SK-N-SH (cell line): ENCODE results near the gene KRT36. TPM values are rescaled to one million over a fixed set of nuclear protein-coding genes. Genes with fewer than 3 reads are reported as not detected.
A peak's percentile ranks its signal among the peaks of the same experiment; 100 is the strongest.

Experiments used
- CTCF ChIA-PET: fragments of 300-600, 350-600 bp; formaldehyde crosslinking; extraction: SDS; loops from one replicate; lab custom pipeline; 2021; lab: Yijun Ruan, JAX
- POLR2A ChIA-PET: fragments of 350-600 bp; sonication (Branson Sonifier 250); formaldehyde crosslinking; extraction: SDS; loops from one replicate; lab custom pipeline; 2020; ENCODE audit warnings: antibody characterized with exemption, inconsistent platforms; lab: Yijun Ruan, JAX
- DNase-seq: peaks from one replicate; pipeline ENCODE4 v3.0.0; 2012
- H2AFZ ChIP-seq: fragments of 200-600 bp; sonication (generic); 2 replicates; pipeline ENCODE4 v1.8.1; 2016; ENCODE audit warnings: antibody characterized with exemption, mild to moderate bottlenecking, low read depth
- H3F3A ChIP-seq: fragments of 200-600 bp; sonication (generic); replicated peaks from 2 replicates; pipeline ENCODE3; 2016; ENCODE audit warnings: antibody characterized with exemption, mild to moderate bottlenecking; ENCODE audit not compliant: insufficient read depth
- H3K27ac ChIP-seq, 2 experiments: fragments of 200-500 bp in 1 of 2; fragments of 200-600 bp in 1 of 2; sonication (Bioruptor generic) in 1 of 2; sonication (generic), shearing (Covaris generic) in 1 of 2; 2 replicates each; pipeline versions ENCODE4 v1.5.1 to v1.6.1; 2014 to 2016; ENCODE audit warnings: low read depth in 2 of 2, inconsistent platforms in 1 of 2, low read length in 1 of 2, mild to moderate bottlenecking in 1 of 2, mixed read lengths in 1 of 2
- H3K27me3 ChIP-seq: fragments of 200-600 bp; sonication (generic), shearing (Covaris generic); 2 replicates; pipeline ENCODE4 v1.6.1; 2016; ENCODE audit warnings: mixed run types; ENCODE audit not compliant: insufficient read depth
- H3K36me3 ChIP-seq, 2 experiments: fragments of 200-500 bp in 1 of 2; fragments of 200-600 bp in 1 of 2; sonication (Bioruptor generic) in 1 of 2; sonication (generic) in 1 of 2; replicated peaks in 1 of 2; 2 replicates each; pipeline versions ENCODE3 to v1.5.1; 2014 to 2016; ENCODE audit warnings: low read length in 1 of 2, mild to moderate bottlenecking in 1 of 2; ENCODE audit not compliant: insufficient read depth in 2 of 2, control insufficient read depth in 1 of 2
- H3K4me1 ChIP-seq, 2 experiments: fragments of 200-500 bp in 1 of 2; fragments of 200-600 bp in 1 of 2; sonication (Bioruptor generic) in 1 of 2; sonication (generic), shearing (Covaris generic) in 1 of 2; 2 replicates each; pipeline versions ENCODE4 v1.5.1 to v1.6.1; 2014 to 2016; ENCODE audit warnings: low read depth in 1 of 2, low read length in 1 of 2, mixed run types in 1 of 2; ENCODE audit not compliant: insufficient read depth in 2 of 2, control insufficient read depth in 1 of 2
- H3K4me2 ChIP-seq: fragments of 200-600 bp; sonication (generic), shearing (Covaris generic); 2 replicates; pipeline ENCODE4 v1.6.1; 2017; ENCODE audit warnings: mixed run types
- H3K4me3 ChIP-seq, 2 experiments: fragments of 200-500 bp in 1 of 2; fragments of 200-600 bp in 1 of 2; sonication (Bioruptor generic) in 1 of 2; sonication (generic), shearing (Covaris generic) in 1 of 2; 2 replicates each; pipeline versions ENCODE4 v1.5.1 to v1.8.1; 2014 to 2016; ENCODE audit warnings: low read depth in 2 of 2, inconsistent platforms in 1 of 2, low read length in 1 of 2, mild to moderate bottlenecking in 1 of 2, mixed read lengths in 1 of 2, moderate library complexity in 1 of 2
- H3K79me2 ChIP-seq: fragments of 200-600 bp; sonication (generic); 2 replicates; pipeline ENCODE4 v1.8.1; 2017; ENCODE audit warnings: mild to moderate bottlenecking; ENCODE audit not compliant: insufficient read depth
- H3K9ac ChIP-seq: fragments of 200-600 bp; sonication (generic); 2 replicates; pipeline ENCODE4 v1.6.1; 2017; ENCODE audit warnings: mixed run types
- H3K9me2 ChIP-seq: fragments of 200-600 bp; sonication (generic); 2 replicates; pipeline ENCODE4 v1.6.1; 2017; ENCODE audit warnings: mixed run types
- H3K9me3 ChIP-seq: fragments of 200-600 bp; sonication (generic); 2 replicates; pipeline ENCODE4 v1.6.1; 2017; ENCODE audit warnings: mixed run types, mild to moderate bottlenecking, moderate library complexity
- H4K20me1 ChIP-seq: fragments of 200-600 bp; sonication (generic); 2 replicates; pipeline ENCODE4 v1.6.1; 2017; ENCODE audit warnings: mild to moderate bottlenecking, mixed run types; ENCODE audit not compliant: insufficient read depth
- CHD2 ChIP-seq: fragments of 150-350 bp; IDR thresholded peaks from 2 replicates; pipeline ENCODE4 v1.6.1; 2018; ENCODE audit warnings: low read length; ENCODE audit not compliant: partially characterized antibody
- ELF1 ChIP-seq: IDR thresholded peaks from 2 replicates; pipeline ENCODE4 v1.4.0; 2012
- EZH2phosphoT487 ChIP-seq: fragments of 200-600 bp; sonication (generic); IDR thresholded peaks from 2 replicates; pipeline ENCODE4 v1.6.1; 2017; ENCODE audit warnings: low read depth, mixed run types, mild to moderate bottlenecking, antibody characterized with exemption, moderate library complexity, borderline replicate concordance
- FOXJ3 ChIP-seq: sonication (generic); formaldehyde crosslinking; IDR thresholded peaks from 2 replicates; pipeline ENCODE4 v1.5.1; 2020; ENCODE audit warnings: mild to moderate bottlenecking, missing genetic modification reagents
- FOXM1 ChIP-seq: IDR thresholded peaks from 2 replicates; pipeline ENCODE4 v1.4.0; 2012; ENCODE audit warnings: low read depth, mild to moderate bottlenecking
- IRF3 ChIP-seq: fragments of 150-350 bp; IDR thresholded peaks from 2 replicates; pipeline ENCODE4 v1.6.1; 2016; ENCODE audit warnings: mild to moderate bottlenecking, low read depth, low read length
- JUND ChIP-seq: IDR thresholded peaks from 2 replicates; pipeline ENCODE4 v1.4.0; 2012
- MAX ChIP-seq: IDR thresholded peaks from 2 replicates; pipeline ENCODE4 v1.4.0; 2012; ENCODE audit warnings: low read depth
- POLR2AphosphoS5 ChIP-seq: IDR thresholded peaks from 2 replicates; pipeline ENCODE4 v1.6.1; 2012; ENCODE audit warnings: low read depth, low read length
- RAD21 ChIP-seq: IDR thresholded peaks from 2 replicates; pipeline ENCODE4 v1.6.1; 2012; ENCODE audit warnings: mild to moderate bottlenecking, low read length
- RCOR1 ChIP-seq: fragments of 150-350 bp; IDR thresholded peaks from 2 replicates; pipeline ENCODE4 v1.6.1; 2017; ENCODE audit warnings: antibody characterized with exemption, low read length
- RFX5 ChIP-seq: IDR thresholded peaks from 2 replicates; pipeline ENCODE4 v1.6.1; 2012; ENCODE audit warnings: mild to moderate bottlenecking, improper control_type of control experiment, low read length
- SMC3 ChIP-seq: IDR thresholded peaks from 2 replicates; pipeline ENCODE4 v1.6.1; 2012; ENCODE audit warnings: low read depth, low read length, improper control_type of control experiment
- TAF1 ChIP-seq: IDR thresholded peaks from 2 replicates; pipeline ENCODE4 v1.6.1; 2012; ENCODE audit warnings: low read depth, mild to moderate bottlenecking, low read length, moderate library complexity, borderline replicate concordance
- TCF12 ChIP-seq: IDR thresholded peaks from 2 replicates; pipeline ENCODE4 v1.4.0; 2012
- WGBS: methylation state at CpG from one replicate; pipeline ENCODE4 v1.1.6; 2017; ENCODE audit warnings: low lambda C conversion rate; 5-methylcytosine and 5-hydroxymethylcytosine counted together
- polyA plus RNA-seq, 3 experiments: library from polyadenylated mRNA; depleted of rRNA; stranded (reverse); fragments of >200 nt; gene quantifications; 2 replicates each; pipeline ENCODE4 v1.2.3, GENCODE V29; 2012
- TF ChIP-seq, protein P1 (sequence below): IDR thresholded peaks from 2 replicates; pipeline ENCODE4; 2012
- TF ChIP-seq, protein P2 (sequence below): fragments of 200-600 bp; sonication (generic); IDR thresholded peaks from 2 replicates; pipeline ENCODE4 v1.6.1; 2017; ENCODE audit warnings: antibody characterized with exemption, mild to moderate bottlenecking, moderate library complexity

The KRT36 gene
- polyA plus RNA-seq, 1 of the 3 experiments (the other 2 are of a cell fraction): not detected

GRCh38 chr17:41448506-41448905 is 41.2 kb downstream of the KRT36 start (continued):
- TF ChIP-seq RCOR1: no peak
- TF ChIP-seq TCF12: no peak
- TF ChIP-seq POLR2AphosphoS5: no peak

GRCh38 chr17:41446806-41447205 is 42.9 kb downstream of the KRT36 start:
- H3K9me3 ChIP-seq: no peaks in the 10 kb centered on the region; the same call in 1 of the 2 replicates
- no peak overlapping the region for H2AFZ ChIP-seq
- H3K4me1 ChIP-seq: no peaks in the 10 kb centered on the region
- H3K79me2 ChIP-seq: no peaks in the 10 kb centered on the region
- no peaks in the 10 kb centered on the region for H4K20me1 ChIP-seq
- no peaks in the 10 kb centered on the region for H3K9me2 ChIP-seq
- 8% methylated on average over 2 of the region's 2 CpGs for WGBS
- H3K27me3 ChIP-seq: no peaks in the 10 kb centered on the region; the same call in 1 of the 2 replicates
- ChIA-PET POLR2A (no interaction called here), CTCF (interaction anchor here (2.0 kb wide), 1 partner anchor 102 kb away, joined by 7 read pairs; no protein-coding TSS in a partner anchor)
- no peaks in the 10 kb centered on the region for H3K36me3 ChIP-seq
- no peak overlapping the region; a peak in 1 of 4 replicates for H3K27ac ChIP-seq
- TF ChIP-seq IRF3 (no peak), MAX (no peak), SMC3 (no peak), FOXM1 (no peak), FOXJ3 (CRISPR knock-in tag) (no peak), RFX5 (no peak), TAF1 (no peak), EZH2phosphoT487 (no peak), JUND (no peak), RAD21 (no peak), ELF1 (no peak), POLR2AphosphoS5 (no peak), CHD2 (no peak)
- TF ChIP-seq, protein P1, sequence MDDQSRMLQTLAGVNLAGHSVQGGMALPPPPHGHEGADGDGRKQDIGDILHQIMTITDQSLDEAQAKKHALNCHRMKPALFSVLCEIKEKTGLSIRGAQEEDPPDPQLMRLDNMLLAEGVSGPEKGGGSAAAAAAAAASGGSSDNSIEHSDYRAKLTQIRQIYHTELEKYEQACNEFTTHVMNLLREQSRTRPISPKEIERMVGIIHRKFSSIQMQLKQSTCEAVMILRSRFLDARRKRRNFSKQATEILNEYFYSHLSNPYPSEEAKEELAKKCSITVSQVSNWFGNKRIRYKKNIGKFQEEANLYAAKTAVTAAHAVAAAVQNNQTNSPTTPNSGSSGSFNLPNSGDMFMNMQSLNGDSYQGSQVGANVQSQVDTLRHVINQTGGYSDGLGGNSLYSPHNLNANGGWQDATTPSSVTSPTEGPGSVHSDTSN: no peak
- TF ChIP-seq, protein P2, sequence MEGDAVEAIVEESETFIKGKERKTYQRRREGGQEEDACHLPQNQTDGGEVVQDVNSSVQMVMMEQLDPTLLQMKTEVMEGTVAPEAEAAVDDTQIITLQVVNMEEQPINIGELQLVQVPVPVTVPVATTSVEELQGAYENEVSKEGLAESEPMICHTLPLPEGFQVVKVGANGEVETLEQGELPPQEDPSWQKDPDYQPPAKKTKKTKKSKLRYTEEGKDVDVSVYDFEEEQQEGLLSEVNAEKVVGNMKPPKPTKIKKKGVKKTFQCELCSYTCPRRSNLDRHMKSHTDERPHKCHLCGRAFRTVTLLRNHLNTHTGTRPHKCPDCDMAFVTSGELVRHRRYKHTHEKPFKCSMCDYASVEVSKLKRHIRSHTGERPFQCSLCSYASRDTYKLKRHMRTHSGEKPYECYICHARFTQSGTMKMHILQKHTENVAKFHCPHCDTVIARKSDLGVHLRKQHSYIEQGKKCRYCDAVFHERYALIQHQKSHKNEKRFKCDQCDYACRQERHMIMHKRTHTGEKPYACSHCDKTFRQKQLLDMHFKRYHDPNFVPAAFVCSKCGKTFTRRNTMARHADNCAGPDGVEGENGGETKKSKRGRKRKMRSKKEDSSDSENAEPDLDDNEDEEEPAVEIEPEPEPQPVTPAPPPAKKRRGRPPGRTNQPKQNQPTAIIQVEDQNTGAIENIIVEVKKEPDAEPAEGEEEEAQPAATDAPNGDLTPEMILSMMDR: no peak
- TF ChIP-seq, all 33 proteins: peak for 0
- H3K9ac ChIP-seq: no peak overlapping the region
- no peak overlapping the region for H3K4me3 ChIP-seq
- peak overlapping the region; percentile 48; the same call in 1 of the 2 replicates for H3K4me2 ChIP-seq
- H3F3A ChIP-seq: peaks cover 9% of the 10 kb centered on the region
- no peak for DNase-seq
